Mesenteric fat pad (tissue), 1 donor: Measurements from ENCODE around the gene SNX6. TPM values are rescaled to one million over a fixed set of nuclear protein-coding genes. Genes with fewer than 3 reads are reported as not detected.
"Not testable (repeated sequence)": the region's sequence is repeated elsewhere in the genome, so short reads cannot be mapped to it uniquely, and the experiment has no call there.

Experiments used
- DNase-seq: peaks from one replicate; pipeline ENCODE4 v3.0.0-alpha.2; 2020; ENCODE audit warnings: low spot score
- total RNA-seq: library from RNA; stranded (reverse); fragmentation: NEBNext Ultra II Directional; extraction: Animal tissue kit (Norgen Biotek cat#: 25700); gene quantifications from one replicate; pipeline ENCODE4 v1.2.1, GENCODE V29; 2021
- donor health status: DM: yes; HTN: yes; CAD: no.

Gene SNX6
- total RNA-seq, 1 donor from 2014 or later: 97.4 TPM

DNA sequence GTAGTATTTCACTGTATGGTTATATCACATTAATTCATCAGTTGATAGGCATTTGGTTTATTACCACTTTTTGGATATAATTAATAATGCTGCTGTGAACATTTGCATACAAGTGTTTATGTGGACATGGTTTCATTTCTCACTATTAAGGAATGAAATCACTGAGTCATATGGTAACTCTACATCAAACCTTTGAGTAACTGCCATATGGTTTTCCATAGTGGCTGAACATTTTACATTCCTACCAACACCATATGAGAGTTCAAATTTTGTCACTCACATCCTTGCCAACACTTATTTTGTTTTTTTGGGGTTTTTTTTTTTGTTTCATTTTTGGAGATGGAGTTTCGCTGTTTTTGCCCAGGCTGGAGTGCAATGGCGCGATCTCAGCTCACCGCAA is 60.2 kb downstream of the SNX6 start:
- DNase-seq: no peak

DNA sequence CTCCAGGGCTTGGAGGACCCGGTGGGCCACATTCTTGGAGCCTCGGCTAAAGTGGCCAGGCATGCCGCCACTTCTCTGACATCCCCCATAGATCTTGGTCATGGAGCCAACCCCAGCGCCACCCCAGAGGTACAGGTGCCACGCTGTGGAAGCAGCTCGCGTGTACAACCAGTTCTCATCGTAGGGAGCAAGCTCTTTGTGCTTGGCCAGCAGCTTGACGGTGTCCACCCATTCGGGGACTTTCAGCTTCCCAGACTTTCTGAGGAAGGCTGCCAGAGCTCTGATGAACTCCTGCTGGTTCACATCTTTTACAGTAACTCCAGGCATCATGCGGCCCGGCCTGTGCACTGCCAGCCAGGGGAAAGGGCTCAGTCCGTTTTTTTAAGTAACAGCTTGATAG is 61.1 kb downstream of the SNX6 start:
- DNase-seq: no peak

DNA sequence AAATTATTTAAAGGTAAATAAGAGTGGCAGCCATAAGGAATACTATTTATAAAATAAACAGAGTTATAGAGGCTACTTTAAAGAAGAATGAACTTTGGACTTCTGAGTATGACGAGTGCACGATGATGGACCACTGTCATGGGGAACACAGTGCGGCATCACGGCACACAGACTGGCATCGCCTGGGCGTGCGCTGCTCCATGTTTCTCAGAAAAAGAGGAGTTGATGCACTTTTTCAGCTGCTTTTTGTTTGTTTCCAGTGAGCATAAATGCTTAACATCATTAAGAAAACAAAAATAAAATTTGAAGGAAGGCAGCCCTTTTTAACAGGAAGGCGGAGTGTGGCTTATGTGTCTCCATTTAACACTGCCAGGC is 67.2 kb downstream of the SNX6 start:
- no peak for DNase-seq

DNA sequence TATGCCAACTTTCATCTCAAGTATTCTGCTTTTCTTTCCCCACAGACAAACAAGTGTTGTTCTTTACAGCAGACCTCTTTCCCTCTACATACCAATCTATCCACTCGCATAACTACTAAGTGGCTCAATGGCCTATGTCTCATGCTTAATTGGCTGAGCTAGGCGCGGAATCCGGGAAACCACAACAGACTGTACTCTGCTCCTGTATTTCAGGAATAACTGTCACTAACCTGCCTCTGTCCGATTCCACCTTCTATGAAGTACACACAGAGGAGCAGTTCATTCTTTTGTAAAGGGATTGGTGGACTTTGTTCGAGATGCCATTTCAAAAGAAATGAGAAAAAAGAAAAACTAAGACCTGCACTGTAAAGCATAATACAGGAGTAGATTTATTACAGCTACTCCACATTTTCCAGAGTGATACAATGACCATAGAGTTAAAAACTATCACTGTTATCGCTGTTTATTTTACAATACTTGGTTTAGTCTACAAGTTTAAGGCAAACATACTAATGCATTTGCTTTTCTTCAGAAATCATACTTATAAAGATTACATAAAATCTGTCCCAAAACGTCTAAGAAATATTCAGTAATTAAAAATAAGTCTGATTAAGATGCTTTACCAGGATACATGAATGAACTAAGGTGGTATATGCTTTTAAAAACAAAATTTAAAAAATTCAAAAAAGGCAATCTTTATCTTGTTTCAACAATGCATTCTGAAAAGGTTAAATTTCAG is 67.7 kb downstream of the SNX6 start:
- not testable (repeated sequence) for DNase-seq

DNA sequence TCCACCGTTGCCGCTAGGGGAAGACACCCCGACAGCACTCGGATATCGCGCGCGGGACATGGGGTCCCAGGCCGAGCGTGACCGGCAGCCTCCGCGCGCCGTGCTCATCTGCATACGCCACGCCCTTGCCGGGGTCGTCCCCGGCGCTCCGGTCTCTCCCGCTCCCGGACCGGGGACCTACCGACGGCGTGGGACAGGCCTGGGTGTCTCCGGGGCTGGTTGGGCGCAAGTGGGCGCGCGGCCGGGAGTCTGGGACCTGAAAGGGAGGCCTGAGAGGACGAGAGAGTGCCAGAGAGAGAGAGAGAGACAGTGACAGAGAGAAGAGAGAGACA is 73.5 kb downstream of the SNX6 start:
- DNase-seq: not testable (repeated sequence)

DNA sequence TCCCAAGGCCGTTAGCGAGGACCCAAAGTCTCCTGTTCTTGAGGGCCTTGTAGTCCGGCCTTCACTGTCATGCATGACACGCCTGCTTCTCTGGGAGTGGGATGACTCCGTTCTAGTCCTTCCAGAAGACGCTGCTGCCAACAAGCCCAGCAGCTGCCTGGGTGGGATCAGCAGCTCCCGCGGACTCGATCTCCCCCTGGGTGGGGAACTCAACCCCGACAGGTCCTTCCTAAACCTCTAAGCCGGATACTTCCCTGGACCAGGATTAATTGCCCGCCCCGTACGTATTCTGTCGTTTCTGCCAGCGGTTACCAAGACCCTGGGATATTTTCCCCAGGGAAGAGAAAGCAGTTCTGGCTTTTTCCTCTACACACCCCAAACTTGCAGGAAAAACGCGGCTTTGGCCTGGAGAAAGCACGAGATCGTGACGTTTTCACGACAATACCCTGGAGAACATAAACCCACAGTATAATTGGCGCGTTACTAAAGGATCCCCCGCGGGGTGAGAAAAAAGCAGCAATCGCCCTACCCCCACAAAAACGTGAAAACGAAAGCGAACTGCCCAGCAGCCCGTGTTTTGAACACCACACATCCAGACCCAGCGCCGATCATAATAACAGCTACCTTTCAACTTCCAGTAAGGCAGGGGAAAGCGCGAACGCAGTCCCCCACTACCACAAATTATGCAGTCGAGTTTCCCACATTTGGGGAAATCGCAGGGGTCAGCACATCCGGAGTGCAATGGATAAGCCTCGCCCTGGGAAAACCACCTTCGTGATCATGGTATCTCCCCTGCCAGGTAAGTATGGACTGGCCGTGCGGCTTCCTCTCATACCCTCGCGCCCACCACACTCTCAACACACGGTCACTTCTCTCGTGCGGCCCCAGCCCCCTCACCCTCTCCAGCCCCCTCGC is 74.1 kb downstream of the SNX6 start:
- not testable (repeated sequence) for DNase-seq

DNA sequence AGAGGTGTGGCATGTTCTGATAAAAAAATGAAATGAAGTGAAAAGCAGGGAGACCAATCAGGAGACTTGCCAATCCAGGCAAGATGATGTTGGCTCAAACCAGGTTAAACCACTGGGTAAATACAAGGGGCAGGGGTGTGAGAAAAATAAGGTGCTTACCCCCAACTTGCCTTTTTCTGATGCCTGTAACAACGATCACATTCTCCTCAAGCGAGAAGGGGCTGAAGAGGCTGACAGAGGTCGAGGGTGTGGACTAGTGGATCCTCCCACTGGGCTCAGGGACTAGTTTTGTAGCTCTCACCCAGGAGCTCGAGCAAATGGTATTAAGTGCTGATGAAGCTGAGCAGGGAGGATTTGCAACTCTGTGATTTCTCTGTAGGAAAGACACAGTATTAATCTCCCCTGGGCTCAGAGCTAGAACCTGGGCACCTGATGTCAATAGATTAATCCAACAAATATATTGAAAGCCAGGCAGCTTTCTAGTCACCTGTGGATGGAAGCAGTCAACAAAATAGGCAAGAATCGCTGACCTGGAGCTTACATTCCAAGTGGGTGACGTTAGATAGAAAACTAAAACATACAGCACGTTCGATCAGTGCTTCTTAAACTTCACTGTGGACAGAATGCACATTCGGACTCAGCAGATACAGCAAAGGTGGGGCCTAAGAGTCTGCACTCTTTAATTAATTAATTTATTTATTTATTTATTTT is 75.3 kb downstream of the SNX6 start:
- peak; percentile 39 for DNase-seq

DNA sequence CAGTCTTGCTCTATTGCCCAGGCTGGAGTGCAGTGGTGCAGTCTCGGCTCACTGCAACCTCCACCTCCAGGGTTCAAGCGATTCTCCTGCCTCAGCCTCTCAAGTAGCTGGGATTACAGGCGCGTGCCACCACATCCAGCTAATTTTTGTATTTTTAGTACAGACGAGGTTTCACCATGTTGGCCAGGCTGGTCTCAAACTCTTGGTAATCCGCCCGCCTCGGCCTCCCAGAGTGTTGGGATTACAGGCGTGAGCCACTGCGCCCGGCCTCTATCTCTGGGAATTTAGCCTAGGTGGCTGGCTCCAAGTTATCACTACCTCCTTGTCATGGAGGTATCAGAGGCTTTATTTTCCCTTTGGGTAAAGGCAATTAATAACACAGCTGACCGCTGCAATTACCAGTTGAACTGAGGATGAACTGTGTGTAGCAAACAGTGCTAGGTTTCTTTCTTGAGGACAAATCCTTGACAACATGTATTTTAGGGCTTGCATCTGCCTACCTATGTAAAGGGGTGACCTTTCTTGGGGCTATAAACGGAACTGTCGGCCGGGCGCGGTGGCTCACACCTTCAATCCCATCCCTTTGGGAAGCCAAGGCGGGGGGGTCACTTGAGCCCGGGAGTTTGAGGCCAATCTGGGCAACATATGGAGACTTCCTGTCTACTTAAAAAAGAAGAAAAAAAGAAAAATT is 80.5 kb downstream of the SNX6 start:
- peak; percentile 33 for DNase-seq

DNA sequence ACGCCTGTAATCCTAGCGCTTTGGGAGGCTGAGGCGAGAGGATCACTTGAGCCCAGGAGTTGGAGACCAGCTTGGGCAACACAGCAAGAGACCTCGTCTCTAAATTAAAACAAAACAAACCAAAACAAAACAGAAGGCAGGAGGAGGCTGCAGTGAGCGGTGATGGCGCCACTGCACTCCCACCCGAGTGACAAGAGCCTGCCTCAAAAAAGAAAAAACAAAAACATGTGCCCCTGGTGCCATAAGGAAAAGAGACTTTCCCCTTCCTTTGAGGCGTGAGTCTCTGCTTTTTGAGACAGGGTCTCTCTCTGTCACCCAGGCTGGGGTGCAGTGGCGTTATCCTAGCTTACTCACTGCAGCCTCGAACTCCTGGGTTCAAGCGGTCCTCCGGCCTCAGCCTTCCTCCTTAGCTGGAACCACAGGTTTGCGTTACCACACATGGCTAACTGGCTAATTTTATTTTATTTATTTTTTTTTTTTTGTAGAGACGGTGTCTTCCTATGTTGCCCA is 81.4 kb downstream of the SNX6 start:
- peak; percentile 74 for DNase-seq

DNA sequence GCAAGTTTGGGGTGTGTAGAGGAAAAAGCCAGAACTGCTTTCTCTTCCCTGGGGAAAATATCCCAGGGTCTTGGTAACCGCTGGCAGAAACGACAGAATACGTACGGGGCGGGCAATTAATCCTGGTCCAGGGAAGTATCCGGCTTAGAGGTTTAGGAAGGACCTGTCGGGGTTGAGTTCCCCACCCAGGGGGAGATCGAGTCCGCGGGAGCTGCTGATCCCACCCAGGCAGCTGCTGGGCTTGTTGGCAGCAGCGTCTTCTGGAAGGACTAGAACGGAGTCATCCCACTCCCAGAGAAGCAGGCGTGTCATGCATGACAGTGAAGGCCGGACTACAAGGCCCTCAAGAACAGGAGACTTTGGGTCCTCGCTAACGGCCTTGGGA is 82.8 kb downstream of the SNX6 start:
- not testable (repeated sequence) for DNase-seq

DNA sequence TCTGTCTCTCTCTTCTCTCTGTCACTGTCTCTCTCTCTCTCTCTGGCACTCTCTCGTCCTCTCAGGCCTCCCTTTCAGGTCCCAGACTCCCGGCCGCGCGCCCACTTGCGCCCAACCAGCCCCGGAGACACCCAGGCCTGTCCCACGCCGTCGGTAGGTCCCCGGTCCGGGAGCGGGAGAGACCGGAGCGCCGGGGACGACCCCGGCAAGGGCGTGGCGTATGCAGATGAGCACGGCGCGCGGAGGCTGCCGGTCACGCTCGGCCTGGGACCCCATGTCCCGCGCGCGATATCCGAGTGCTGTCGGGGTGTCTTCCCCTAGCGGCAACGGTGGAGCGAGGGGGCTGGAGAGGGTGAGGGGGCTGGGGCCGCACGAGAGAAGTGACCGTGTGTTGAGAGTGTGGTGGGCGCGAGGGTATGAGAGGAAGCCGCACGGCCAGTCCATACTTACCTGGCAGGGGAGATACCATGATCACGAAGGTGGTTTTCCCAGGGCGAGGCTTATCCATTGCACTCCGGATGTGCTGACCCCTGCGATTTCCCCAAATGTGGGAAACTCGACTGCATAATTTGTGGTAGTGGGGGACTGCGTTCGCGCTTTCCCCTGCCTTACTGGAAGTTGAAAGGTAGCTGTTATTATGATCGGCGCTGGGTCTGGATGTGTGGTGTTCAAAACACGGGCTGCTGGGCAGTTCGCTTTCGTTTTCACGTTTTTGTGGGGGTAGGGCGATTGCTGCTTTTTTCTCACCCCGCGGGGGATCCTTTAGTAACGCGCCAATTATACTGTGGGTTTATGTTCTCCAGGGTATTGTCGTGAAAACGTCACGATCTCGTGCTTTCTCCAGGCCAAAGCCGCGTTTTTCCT is 83.4 kb downstream of the SNX6 start:
- not testable (repeated sequence) for DNase-seq

DNA sequence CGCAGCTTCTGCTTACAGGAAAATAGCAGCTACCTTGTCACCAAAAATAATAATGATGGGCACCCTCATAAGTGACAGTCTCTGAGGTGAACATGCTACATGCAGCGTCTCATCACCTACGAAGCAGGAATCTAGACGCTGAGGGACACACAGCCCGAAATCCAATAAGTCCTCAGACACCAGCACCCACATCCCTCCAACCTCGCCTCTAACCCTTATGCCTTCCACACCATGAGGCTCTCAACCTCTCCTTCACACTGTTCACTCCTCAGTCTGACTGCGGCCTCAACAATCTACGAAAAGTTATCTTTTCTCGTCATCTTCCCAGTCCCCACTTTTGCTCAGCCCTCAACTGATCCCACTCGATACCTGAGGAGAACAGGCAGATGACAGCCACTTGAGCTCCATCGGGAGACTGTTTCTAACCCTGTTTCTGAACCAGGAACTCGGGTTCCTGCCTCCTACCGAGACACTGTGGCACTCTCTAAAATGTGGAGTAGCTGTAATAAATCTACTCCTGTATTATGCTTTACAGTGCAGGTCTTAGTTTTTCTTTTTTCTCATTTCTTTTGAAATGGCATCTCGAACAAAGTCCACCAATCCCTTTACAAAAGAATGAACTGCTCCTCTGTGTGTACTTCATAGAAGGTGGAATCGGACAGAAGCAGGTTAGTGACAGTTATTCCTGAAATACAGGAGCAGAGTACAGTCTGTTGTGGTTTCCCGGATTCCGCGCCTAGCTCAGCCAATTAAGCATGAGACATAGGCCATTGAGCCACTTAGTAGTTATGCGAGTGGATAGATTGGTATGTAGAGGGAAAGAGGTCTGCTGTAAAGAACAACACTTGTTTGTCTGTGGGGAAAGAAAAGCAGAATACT is 89.5 kb downstream of the SNX6 start:
- peak; percentile 35 for DNase-seq

DNA sequence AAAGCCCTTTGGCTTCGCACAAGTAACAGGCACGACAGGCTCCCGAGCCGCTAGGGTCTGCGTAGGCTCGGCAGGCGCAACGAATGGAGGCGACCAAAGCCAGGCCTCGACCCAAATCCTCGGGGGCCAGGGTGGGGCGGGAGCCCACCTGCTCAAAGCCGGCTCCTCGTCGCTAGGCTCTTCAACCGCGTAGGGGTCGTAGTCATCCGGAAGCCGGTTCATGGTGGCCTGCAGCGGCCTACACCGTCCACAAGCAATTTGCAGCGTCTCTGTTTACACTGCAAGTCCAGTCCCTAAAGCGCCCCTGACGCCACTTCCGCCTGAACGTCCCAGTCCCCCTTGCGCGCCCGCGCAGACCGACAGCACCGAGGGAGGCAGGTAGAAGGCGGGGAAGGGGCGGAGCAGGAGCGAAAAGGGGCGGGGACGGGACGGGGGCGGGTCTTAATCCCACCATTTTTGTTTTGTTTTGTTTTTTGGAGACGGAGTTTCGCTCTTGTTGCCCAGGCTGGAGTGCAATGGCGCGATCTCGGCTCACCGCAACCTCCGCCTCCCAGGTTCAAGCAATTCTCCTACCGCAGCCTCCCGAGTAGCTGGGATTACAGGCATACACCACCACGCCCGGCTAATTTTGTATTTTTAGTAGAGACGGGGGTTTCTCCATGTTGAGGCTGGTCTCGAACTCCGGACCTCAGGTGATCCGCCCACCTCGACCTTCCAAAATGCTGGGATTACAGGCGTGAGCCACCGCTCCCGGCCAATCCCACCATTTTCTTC is 90.4 kb downstream of the SNX6 start, which contains the start of gene EAPP:
EAPP (minus strand) TSS at position 295 of the 774 bp plus-strand sequence; CDS start at position 222, 73 bp downstream.
- peak; percentile 99 for DNase-seq

DNA sequence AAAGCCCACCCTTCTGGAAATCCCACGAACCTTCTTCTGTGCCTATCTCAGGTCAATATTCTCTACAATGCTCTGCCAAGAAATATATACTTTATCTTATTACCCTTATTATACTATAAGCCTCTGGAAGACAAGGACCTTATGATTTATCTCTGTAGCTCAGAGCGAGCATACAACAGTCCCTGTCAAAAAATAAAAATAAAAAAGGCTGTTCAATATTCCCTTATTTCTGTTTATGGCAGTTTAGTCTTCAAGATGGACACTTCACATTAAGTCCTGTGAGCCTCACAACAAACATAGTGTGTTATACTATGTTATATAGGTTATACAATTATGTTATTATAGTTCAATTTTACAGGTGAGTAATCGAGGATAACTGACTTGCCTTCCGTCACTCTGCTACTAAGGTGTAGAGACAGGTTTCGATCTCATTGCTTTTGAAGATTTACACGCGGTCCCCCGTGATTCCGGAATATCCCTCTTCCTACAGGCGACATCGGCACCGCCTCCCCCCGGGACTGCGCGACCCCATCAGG is 91.0 kb downstream of the SNX6 start:
- no peak for DNase-seq

DNA sequence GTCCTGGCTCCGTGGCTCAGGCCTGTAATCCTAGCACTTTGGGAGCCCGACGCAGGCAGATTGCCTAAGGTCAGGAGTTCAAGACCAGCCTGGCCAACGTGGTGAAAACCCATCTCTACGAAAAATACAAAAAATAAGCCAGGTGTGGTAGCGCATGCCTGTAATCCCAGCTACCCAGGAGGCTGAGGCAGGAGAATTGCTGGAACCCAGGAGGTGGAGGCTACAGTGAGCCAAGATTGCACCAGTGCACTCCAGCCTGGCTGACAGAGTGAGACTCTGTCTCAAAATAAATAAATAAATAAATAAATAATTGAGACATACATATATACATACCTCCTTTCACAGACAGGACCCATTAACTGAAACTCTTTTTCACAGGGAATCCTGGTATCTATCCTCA is 91.9 kb downstream of the SNX6 start:
- peak; percentile 30 for DNase-seq

DNA sequence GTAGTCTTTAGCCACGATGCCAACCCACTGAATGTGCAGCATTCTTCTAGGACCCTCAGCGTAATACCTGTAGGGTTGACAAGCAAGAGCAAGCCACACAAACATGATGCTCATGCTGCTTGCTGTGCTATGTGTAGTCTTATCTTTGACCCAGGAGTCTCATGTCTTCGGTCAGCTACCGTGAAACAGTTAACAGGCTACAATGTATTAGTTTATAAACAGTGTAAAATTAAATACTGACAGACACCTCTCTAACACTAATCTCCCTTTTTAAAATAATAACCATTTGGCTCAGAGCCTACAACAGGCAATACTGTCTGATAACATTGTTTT is 92.3 kb downstream of the SNX6 start:
- no peak for DNase-seq

DNA sequence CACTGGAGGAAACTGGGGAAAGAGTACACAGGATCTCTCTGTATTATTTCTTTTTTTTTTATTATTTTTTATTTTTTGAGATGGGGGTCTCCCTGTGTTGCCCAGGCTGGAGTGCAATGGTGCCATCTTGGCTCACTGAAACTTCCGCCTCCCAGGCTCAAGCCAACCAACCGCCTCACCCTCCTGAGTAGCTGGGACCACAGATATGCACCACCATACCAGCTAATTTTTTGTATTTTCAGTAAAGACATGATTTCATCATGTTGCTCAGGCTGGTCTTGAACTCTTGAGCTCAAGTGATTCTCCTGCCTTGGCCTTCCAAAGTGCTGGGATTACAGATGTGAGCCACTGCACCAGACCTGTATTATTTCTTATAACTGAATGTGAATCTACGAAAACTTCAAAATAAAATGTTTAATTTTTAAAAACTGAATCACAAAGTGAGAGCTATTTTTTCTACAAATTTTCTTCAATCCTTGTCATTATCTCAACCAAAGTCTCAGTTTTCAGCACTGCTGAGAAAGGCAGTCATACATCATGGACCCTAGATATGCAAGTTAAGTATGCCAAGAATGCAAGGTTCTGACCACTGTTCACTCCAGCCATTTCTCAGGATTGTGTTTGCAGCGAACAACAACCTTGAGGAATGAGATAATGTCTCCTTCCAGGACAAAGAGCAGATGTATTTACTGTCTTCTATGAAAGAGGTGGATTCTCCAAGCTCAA is 92.8 kb downstream of the SNX6 start:
- peak; percentile 26 for DNase-seq
